ENCODE data around the gene FLNB. TPM values are rescaled to one million over a fixed set of nuclear protein-coding genes. Genes with fewer than 3 reads are reported as not detected.
A peak's percentile ranks its signal among the peaks of the same experiment; 100 is the strongest.

The FLNB gene
- total RNA-seq, 1 donor, result 274 TPM

DNA sequence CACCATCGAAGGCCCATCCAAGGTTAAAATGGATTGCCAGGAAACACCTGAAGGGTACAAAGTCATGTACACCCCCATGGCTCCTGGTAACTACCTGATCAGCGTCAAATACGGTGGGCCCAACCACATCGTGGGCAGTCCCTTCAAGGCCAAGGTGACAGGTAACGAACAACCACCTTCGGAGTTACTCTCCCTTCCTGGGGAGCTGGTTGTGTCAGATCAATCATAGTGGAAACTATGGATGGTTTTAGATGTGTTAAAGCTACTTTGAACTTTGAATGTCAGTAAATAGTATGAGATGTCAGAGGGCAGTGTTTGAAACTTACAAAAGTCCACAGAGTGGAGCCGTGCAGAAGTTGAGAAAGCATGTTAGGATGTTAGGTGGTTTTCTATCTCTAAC is 160.3 kb downstream of the FLNB start:
- H4K20me1 ChIP-seq (ENCODE audit: insufficient read depth, low read length), result peaks cover 21% of the 10 kb centered on the region
- no peak overlapping the region for H3K4me2 ChIP-seq (ENCODE audit: insufficient read depth, low read length)
- peaks cover 32% of the 10 kb centered on the region for H3K4me1 ChIP-seq (ENCODE audit: insufficient read depth, low read length)
- no peak overlapping the region for H2AFZ ChIP-seq (ENCODE audit: low read length)
- peaks cover 67% of the 10 kb centered on the region for H3K36me3 ChIP-seq (ENCODE audit: insufficient read depth, low read length)
- no peaks in the 10 kb centered on the region for H3K79me2 ChIP-seq (ENCODE audit: insufficient read depth, low read length)
- no peak overlapping the region for H3K4me3 ChIP-seq (ENCODE audit: insufficient read depth, low read length)
- no peak overlapping the region for H3K27ac ChIP-seq (ENCODE audit: low read depth, low read length)
- TF ChIP-seq, protein P1, sequence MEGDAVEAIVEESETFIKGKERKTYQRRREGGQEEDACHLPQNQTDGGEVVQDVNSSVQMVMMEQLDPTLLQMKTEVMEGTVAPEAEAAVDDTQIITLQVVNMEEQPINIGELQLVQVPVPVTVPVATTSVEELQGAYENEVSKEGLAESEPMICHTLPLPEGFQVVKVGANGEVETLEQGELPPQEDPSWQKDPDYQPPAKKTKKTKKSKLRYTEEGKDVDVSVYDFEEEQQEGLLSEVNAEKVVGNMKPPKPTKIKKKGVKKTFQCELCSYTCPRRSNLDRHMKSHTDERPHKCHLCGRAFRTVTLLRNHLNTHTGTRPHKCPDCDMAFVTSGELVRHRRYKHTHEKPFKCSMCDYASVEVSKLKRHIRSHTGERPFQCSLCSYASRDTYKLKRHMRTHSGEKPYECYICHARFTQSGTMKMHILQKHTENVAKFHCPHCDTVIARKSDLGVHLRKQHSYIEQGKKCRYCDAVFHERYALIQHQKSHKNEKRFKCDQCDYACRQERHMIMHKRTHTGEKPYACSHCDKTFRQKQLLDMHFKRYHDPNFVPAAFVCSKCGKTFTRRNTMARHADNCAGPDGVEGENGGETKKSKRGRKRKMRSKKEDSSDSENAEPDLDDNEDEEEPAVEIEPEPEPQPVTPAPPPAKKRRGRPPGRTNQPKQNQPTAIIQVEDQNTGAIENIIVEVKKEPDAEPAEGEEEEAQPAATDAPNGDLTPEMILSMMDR (IDR thresholded peaks at IDR 0.05; ENCODE audit: extremely low read depth, low read depth, low read length), result no peak
- DNase-seq (ENCODE audit: insufficient read length, low spot score, missing footprints), result no peak
- H3K27me3 ChIP-seq (ENCODE audit: insufficient read depth, low read length), result no peaks in the 10 kb centered on the region
- H3K9me3 ChIP-seq (ENCODE audit: low read depth, low read length), result no peaks in the 10 kb centered on the region

DNA sequence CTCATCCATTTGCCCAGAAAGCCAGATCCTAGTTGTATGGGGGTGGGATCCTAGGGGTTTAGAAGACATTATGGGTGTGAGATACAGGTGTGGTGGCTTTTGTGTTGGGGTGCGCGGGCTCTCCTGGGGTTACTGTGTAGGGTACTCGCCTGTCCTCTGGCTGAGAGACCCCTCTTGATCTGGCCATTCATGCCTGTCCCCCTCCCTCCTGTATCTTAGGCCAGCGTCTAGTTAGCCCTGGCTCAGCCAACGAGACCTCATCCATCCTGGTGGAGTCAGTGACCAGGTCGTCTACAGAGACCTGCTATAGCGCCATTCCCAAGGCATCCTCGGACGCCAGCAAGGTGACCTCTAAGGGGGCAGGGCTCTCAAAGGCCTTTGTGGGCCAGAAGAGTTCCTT is 161.1 kb downstream of the FLNB start:
- Histone ChIP-seq H3K4me1 (ENCODE audit: insufficient read depth, low read length) (peaks cover 24% of the 10 kb centered on the region), H3K27me3 (ENCODE audit: insufficient read depth, low read length) (no peaks in the 10 kb centered on the region), H3K9me3 (ENCODE audit: low read depth, low read length) (no peaks in the 10 kb centered on the region), H4K20me1 (ENCODE audit: insufficient read depth, low read length) (peaks cover 21% of the 10 kb centered on the region), H3K4me3 (ENCODE audit: insufficient read depth, low read length) (no peak overlapping the region), H3K4me2 (ENCODE audit: insufficient read depth, low read length) (no peak overlapping the region), H3K36me3 (ENCODE audit: insufficient read depth, low read length) (peaks cover 59% of the 10 kb centered on the region), H3K79me2 (ENCODE audit: insufficient read depth, low read length) (no peaks in the 10 kb centered on the region), H2AFZ (ENCODE audit: low read length) (no peak overlapping the region), H3K27ac (ENCODE audit: low read depth, low read length) (no peak overlapping the region)
- TF ChIP-seq, protein P1 (IDR thresholded peaks at IDR 0.05; ENCODE audit: extremely low read depth, low read depth, low read length), result no peak
- DNase-seq (ENCODE audit: insufficient read length, low spot score, missing footprints), result peak; percentile 30

- Histone ChIP-seq H3K4me2 (ENCODE audit: insufficient read depth, low read length) (no peak overlapping the region), H3K9me3 (ENCODE audit: low read depth, low read length) (no peaks in the 10 kb centered on the region), H3K27ac (ENCODE audit: low read depth, low read length) (no peak overlapping the region), H3K4me3 (ENCODE audit: insufficient read depth, low read length) (no peak overlapping the region), H3K27me3 (ENCODE audit: insufficient read depth, low read length) (no peaks in the 10 kb centered on the region), H3K36me3 (ENCODE audit: insufficient read depth, low read length) (peaks cover 52% of the 10 kb centered on the region), H4K20me1 (ENCODE audit: insufficient read depth, low read length) (peaks cover 18% of the 10 kb centered on the region), H3K79me2 (ENCODE audit: insufficient read depth, low read length) (no peaks in the 10 kb centered on the region), H2AFZ (ENCODE audit: low read length) (no peak overlapping the region), H3K4me1 (ENCODE audit: insufficient read depth, low read length) (peaks cover 21% of the 10 kb centered on the region)
- no peak for DNase-seq (ENCODE audit: insufficient read length, low spot score, missing footprints)
- TF ChIP-seq, protein P1 (IDR thresholded peaks at IDR 0.05; ENCODE audit: extremely low read depth, low read depth, low read length), result no peak
Observed at GRCh38 chr3:58170376-58170775, 162.2 kb downstream of the FLNB start.

DNA sequence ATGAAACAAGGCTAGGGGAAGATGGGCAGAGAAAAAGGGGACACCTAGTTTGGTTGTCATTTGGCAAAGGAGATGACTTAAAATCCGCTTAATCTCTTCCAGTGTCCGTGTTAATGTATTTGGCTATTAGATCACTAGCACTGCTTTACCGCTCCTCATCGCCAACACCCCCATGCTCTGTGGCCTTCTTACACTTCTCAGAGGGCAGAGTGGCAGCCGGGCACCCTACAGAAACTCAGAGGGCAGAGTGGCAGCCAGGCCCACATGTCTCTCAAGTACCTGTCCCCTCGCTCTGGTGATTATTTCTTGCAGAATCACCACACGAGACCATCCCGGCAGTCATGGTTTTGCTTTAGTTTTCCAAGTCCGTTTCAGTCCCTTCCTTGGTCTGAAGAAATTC is 162.9 kb downstream of the FLNB start:
- Histone ChIP-seq H3K27me3 (ENCODE audit: insufficient read depth, low read length) (no peaks in the 10 kb centered on the region), H3K4me1 (ENCODE audit: insufficient read depth, low read length) (peaks cover 22% of the 10 kb centered on the region), H3K9me3 (ENCODE audit: low read depth, low read length) (no peaks in the 10 kb centered on the region), H2AFZ (ENCODE audit: low read length) (no peak overlapping the region), H3K27ac (ENCODE audit: low read depth, low read length) (no peak overlapping the region), H3K79me2 (ENCODE audit: insufficient read depth, low read length) (no peaks in the 10 kb centered on the region), H3K4me3 (ENCODE audit: insufficient read depth, low read length) (no peak overlapping the region), H3K4me2 (ENCODE audit: insufficient read depth, low read length) (no peak overlapping the region), H4K20me1 (ENCODE audit: insufficient read depth, low read length) (peaks cover 18% of the 10 kb centered on the region), H3K36me3 (ENCODE audit: insufficient read depth, low read length) (peaks cover 46% of the 10 kb centered on the region)
- TF ChIP-seq, protein P1 (IDR thresholded peaks at IDR 0.05; ENCODE audit: extremely low read depth, low read depth, low read length), result no peak
- DNase-seq (ENCODE audit: insufficient read length, low spot score, missing footprints), result peak; percentile 75
